Stimulated activated CD4-positive, alpha-beta T cell treated with anti-CD3 and anti-CD28 coated beads, Interleukin-4, amount 100 ng/mL, for 1 hour (primary cell): ENCODE results near the gene STK17A.
"Not testable (repeated sequence)": the region's sequence is repeated elsewhere in the genome, so short reads cannot be mapped to it uniquely, and the experiment has no call there.

Experiments used
- DNase-seq: peaks from one replicate; pipeline ENCODE4 v3.0.0-alpha.2; 2020

Gene STK17A

GRCh38 chr7:43602256-43602655 is 19.3 kb downstream of the STK17A start:
- DNase-seq: no peak

GRCh38 chr7:43604251-43604650 is 21.3 kb downstream of the STK17A start:
- no peak for DNase-seq

GRCh38 chr7:43609097-43609496 is 26.2 kb downstream of the STK17A start:
- DNase-seq: no peak

- DNase-seq: no peak
Measured at GRCh38 chr7:43612128-43612527, 29.2 kb downstream of the STK17A start.

GRCh38 chr7:43612599-43613589 is 30.0 kb downstream of the STK17A start:
- no peak for DNase-seq

- no peak for DNase-seq
Measured at GRCh38 chr7:43615558-43616145, 32.7 kb downstream of the STK17A start.

GRCh38 chr7:43616977-43617376 is 34.1 kb downstream of the STK17A start:
- DNase-seq: no peak

- DNase-seq: no peak
Measured at GRCh38 chr7:43618073-43618472, 35.2 kb downstream of the STK17A start.

GRCh38 chr7:43619213-43620012 is 36.5 kb downstream of the STK17A start:
- no peak for DNase-seq

- no peak for DNase-seq
Measured at GRCh38 chr7:43621729-43622448, 39.0 kb downstream of the STK17A start.

GRCh38 chr7:43624156-43624555 is 41.2 kb downstream of the STK17A start:
- no peak for DNase-seq

GRCh38 chr7:43625453-43625852 is 42.5 kb downstream of the STK17A start:
- DNase-seq: no peak

GRCh38 chr7:43625980-43626379 is 43.1 kb downstream of the STK17A start:
- no peak for DNase-seq

- no peak for DNase-seq
Measured at GRCh38 chr7:43626695-43627094, 43.8 kb downstream of the STK17A start.

GRCh38 chr7:43627798-43628197 is 44.9 kb downstream of the STK17A start:
- DNase-seq: not testable (repeated sequence)

GRCh38 chr7:43628431-43628830 is 45.5 kb downstream of the STK17A start:
- DNase-seq: no peak

- DNase-seq: no peak
Measured at GRCh38 chr7:43629857-43630256, 46.9 kb downstream of the STK17A start.

GRCh38 chr7:43630482-43630881 is 47.6 kb downstream of the STK17A start:
- no peak for DNase-seq

- no peak for DNase-seq
Measured at GRCh38 chr7:43631559-43631958, 48.7 kb downstream of the STK17A start.

- DNase-seq: no peak
Measured at GRCh38 chr7:43632746-43633145, 49.8 kb downstream of the STK17A start.

GRCh38 chr7:43634384-43634783 is 51.5 kb downstream of the STK17A start:
- no peak for DNase-seq

GRCh38 chr7:43636093-43636492 is 53.2 kb downstream of the STK17A start:
- no peak for DNase-seq
